ENCODE measurements around the gene AKAP13. TPM values are rescaled to one million over a fixed set of nuclear protein-coding genes. Genes with fewer than 3 reads are reported as not detected.

AKAP13 gene
- total RNA-seq, 1 experiment from 2014 or later: 47.3 TPM

DNA sequence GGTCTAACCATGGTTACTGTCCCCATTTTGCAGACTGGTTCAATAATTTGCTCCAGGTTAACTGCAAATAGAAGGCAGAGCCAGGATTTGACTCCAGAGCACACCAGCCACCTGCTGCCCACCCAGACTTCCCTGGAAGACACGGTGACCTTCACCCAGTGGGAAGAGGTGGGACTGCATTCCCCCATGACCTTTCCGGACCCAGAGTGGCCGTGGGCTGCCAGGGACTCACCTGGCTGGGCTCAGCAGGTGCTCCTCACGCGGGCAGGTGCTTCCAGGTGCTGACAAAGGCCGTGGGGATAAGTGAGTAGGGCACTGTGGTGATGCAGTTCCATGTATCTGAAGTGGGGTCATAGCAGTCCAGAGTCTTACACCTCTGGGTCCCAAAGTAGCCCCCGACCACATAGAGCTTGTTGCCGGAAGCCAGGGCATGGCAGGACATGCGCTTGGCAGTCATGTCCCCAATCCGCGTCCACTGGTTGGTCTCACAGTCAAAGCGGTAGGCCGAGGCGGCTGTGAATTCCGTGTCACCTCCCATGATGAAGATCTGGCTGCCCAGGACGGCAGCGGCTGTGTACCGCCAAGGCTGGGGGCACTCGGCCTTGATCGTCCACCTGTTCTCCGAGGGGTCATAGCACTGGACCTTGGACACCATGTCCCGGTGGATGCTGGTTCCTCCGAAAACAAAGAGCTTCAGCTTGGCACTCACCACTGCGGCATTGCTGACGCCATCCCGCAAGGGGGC lies 387.6 kb downstream of the AKAP13 start:
- no peak overlapping the region for H3K56ac ChIP-seq (ENCODE audit: insufficient read length, low read depth, low read length)
- no peak overlapping the region for H3K27ac ChIP-seq (ENCODE audit: insufficient read length, low read depth, low read length)
- Mint-ChIP-seq H3K27me3 (ENCODE audit: low read depth) (no peaks in the 10 kb centered on the region), H3K9me3 (no peaks in the 10 kb centered on the region; a peak in 1 of 5 replicates), H3K4me1 (peaks cover 25 to 36% of the 10 kb centered on the region in 2 experiments), H3K4me3 (no peak overlapping the region), H3K27ac (no peak overlapping the region), H3K36me3 (ENCODE audit: insufficient read depth in 1 of 3, low read depth in 3 of 3) (peaks cover 22 to 26% (median 24%) of the 10 kb centered on the region in 3 experiments; a peak in 6 of 7 replicates)
- H2BK12ac ChIP-seq (ENCODE audit: insufficient read length, low read depth, low read length): no peak overlapping the region
- no peak overlapping the region for H3K18ac ChIP-seq (ENCODE audit: insufficient read length, low read depth, low read length)
- H3K4me2 ChIP-seq (ENCODE audit: insufficient read depth, insufficient read length, low read length): no peak overlapping the region
- H3T11ph ChIP-seq (ENCODE audit: low read length): no peak overlapping the region
- no peak overlapping the region for H2AFZ ChIP-seq (ENCODE audit: low read length)
- DNase-seq: no peak
- no peak overlapping the region for H3K9ac ChIP-seq (ENCODE audit: extremely low read depth, insufficient read length, low read length)
- no peaks in the 10 kb centered on the region for H4K20me1 ChIP-seq (ENCODE audit: control insufficient read depth, insufficient read depth, insufficient read length)
- no peak overlapping the region for H4K8ac ChIP-seq (replicated peaks; ENCODE audit: insufficient read length, low read depth, low read length)
- TF ChIP-seq, protein P1, sequence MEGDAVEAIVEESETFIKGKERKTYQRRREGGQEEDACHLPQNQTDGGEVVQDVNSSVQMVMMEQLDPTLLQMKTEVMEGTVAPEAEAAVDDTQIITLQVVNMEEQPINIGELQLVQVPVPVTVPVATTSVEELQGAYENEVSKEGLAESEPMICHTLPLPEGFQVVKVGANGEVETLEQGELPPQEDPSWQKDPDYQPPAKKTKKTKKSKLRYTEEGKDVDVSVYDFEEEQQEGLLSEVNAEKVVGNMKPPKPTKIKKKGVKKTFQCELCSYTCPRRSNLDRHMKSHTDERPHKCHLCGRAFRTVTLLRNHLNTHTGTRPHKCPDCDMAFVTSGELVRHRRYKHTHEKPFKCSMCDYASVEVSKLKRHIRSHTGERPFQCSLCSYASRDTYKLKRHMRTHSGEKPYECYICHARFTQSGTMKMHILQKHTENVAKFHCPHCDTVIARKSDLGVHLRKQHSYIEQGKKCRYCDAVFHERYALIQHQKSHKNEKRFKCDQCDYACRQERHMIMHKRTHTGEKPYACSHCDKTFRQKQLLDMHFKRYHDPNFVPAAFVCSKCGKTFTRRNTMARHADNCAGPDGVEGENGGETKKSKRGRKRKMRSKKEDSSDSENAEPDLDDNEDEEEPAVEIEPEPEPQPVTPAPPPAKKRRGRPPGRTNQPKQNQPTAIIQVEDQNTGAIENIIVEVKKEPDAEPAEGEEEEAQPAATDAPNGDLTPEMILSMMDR (conservative IDR thresholded peaks at IDR 0.05): 0 out of 3 replicates have a peak, but pooled peaks have one; percentile 18
- WGBS (ENCODE audit: extremely low coverage, insufficient read length, low lambda C conversion rate): no CpG with 5 or more reads among the region's 26 CpGs
- no peak overlapping the region for H2BK15ac ChIP-seq (ENCODE audit: low read depth, low read length)
- peaks cover 7% of the 10 kb centered on the region; the same call in 1 of the 2 replicates for H3K79me2 ChIP-seq (ENCODE audit: insufficient read depth, low read length)
- H4K91ac ChIP-seq (ENCODE audit: insufficient read length, low read depth, low read length): no peak overlapping the region
- H2BK120ac ChIP-seq (ENCODE audit: low read depth, low read length, poor library complexity, severe bottlenecking): no peak overlapping the region
- no peak overlapping the region for H3K23ac ChIP-seq (ENCODE audit: insufficient read length, low read depth, low read length)
- no peak overlapping the region for H2BK5ac ChIP-seq (ENCODE audit: insufficient read length, low read length)
- no peak overlapping the region for H2AK5ac ChIP-seq (ENCODE audit: insufficient read length, low read length)
- H3K23me2 ChIP-seq (ENCODE audit: insufficient read length, low read depth, low read length, poor library complexity, severe bottlenecking): no peaks in the 10 kb centered on the region
- no peaks in the 10 kb centered on the region for H3K9me3 ChIP-seq (ENCODE audit: control insufficient read depth, low read depth, low read length)
- no peaks in the 10 kb centered on the region for H3K4me1 ChIP-seq (ENCODE audit: insufficient read depth, low read length)
- H2BK20ac ChIP-seq (ENCODE audit: low read depth, low read length, poor library complexity, severe bottlenecking): no peak overlapping the region
- H3K14ac ChIP-seq (ENCODE audit: insufficient read depth, low read length): no peak overlapping the region
- no peak overlapping the region for H4K5ac ChIP-seq (ENCODE audit: insufficient read length, low read depth, low read length)
- H3K27me3 ChIP-seq (ENCODE audit: insufficient read depth, low read length): no peaks in the 10 kb centered on the region
- no peak overlapping the region for H3K4ac ChIP-seq (ENCODE audit: low read depth, low read length)
- peaks cover 8% of the 10 kb centered on the region for H3K79me1 ChIP-seq (ENCODE audit: insufficient read depth, low read depth, low read length, poor library complexity, severe bottlenecking)
